SK-N-SH treated with all-trans-retinoic acid at 6 μM for 48 hours (cell line): ENCODE data around the gene LARGE1.

Experiments used
- BACH2 ChIP-seq: fragments of 250-450 bp; sonication (Bioruptor Pico); IDR thresholded peaks from 2 replicates; pipeline ENCODE4 v1.9.0; 2021; ENCODE audit warnings: mild to moderate bottlenecking, borderline replicate concordance
- ZFP3 ChIP-seq: fragments of 250-450 bp; sonication (Bioruptor Pico); IDR thresholded peaks from 2 replicates; pipeline ENCODE4 v1.5.0; 2020; ENCODE audit warnings: mild to moderate bottlenecking, moderate library complexity

DNA sequence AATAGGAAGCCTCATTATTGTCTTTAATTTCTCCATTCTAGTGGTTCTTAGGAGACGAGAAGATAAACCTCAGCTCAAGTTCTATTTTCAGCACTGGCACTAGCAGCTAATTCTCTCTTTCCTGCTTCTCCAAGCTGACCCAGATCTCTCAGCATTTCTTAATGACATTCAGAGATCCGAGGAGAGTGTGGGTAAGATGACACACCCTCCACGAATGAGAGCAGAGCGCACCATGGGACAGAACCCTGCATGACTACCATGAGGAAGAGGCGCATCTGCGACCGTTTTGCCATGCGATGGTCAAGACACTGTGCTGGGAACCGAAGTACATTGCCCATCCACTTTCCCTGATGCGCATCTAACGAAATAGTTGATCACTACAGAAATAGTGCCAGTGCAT, 241.8 kb downstream of the LARGE1 start:
- no peak for TF ChIP-seq ZFP3
- TF ChIP-seq BACH2 (CRISPR knock-in tag), result no peak
